Measurements from ENCODE around the gene HLCS. TPM values are rescaled to one million over a fixed set of nuclear protein-coding genes. Genes with fewer than 3 reads are reported as not detected.

The HLCS gene
- total and polyA plus RNA-seq, 8 donors = 15.9 to 25.3 (median 16.7) TPM

GRCh38 chr21:36734367-36735200 is 231.9 kb downstream of the HLCS start:
- Histone ChIP-seq H3K27me3 (peaks cover 0 to 64% of the 10 kb centered on the region in 2 donors), H3K27ac (no peak overlapping the region), H3K4me3 (no peak overlapping the region), H3K36me3 (no peaks in the 10 kb centered on the region), H3K4me1 (no peaks in the 10 kb centered on the region), H3K9me3 (no peaks in the 10 kb centered on the region)
- intact Hi-C loops (cut with DNase I) = no loop called here
- no peak for ATAC-seq
- TF ChIP-seq, protein P1, sequence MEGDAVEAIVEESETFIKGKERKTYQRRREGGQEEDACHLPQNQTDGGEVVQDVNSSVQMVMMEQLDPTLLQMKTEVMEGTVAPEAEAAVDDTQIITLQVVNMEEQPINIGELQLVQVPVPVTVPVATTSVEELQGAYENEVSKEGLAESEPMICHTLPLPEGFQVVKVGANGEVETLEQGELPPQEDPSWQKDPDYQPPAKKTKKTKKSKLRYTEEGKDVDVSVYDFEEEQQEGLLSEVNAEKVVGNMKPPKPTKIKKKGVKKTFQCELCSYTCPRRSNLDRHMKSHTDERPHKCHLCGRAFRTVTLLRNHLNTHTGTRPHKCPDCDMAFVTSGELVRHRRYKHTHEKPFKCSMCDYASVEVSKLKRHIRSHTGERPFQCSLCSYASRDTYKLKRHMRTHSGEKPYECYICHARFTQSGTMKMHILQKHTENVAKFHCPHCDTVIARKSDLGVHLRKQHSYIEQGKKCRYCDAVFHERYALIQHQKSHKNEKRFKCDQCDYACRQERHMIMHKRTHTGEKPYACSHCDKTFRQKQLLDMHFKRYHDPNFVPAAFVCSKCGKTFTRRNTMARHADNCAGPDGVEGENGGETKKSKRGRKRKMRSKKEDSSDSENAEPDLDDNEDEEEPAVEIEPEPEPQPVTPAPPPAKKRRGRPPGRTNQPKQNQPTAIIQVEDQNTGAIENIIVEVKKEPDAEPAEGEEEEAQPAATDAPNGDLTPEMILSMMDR (IDR thresholded peaks at IDR 0.05) = no peak
- no peak for DNase-seq

DNA sequence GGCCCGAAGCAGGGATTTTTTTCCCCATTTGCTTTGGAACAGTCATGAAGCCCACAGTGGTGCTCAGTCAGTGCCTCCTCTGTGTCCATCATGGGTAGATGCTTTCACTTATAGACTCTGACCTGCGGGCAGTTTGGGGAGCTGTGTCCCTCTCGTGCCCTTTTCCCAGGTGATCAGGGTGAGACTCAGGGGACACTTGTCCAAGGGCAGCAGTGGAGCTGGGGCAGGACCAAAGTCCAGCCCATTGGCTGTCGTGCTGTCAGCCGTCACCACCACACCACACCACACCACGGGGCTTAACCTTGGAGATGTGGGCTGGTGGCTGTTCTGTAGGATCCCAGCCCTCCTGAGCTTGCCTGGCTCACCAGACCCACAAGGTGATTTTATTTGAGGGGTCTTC is 232.6 kb downstream of the HLCS start:
- TF ChIP-seq, protein P1 (IDR thresholded peaks at IDR 0.05) = no peak
- peaks cover 0 to 69% of the 10 kb centered on the region in 2 donors for H3K27me3 ChIP-seq

GRCh38 chr21:36732761-36733160 is 233.7 kb downstream of the HLCS start:
- no peak overlapping the region for H3K27ac ChIP-seq
- H3K36me3 ChIP-seq = no peaks in the 10 kb centered on the region
- DNase-seq = no peak
- no peaks in the 10 kb centered on the region for H3K4me1 ChIP-seq
- H3K4me3 ChIP-seq = no peak overlapping the region
- no peaks in the 10 kb centered on the region for H3K9me3 ChIP-seq
- intact Hi-C loops (cut with DNase I) = no loop called here
- peaks cover 0 to 67% of the 10 kb centered on the region in 2 donors for H3K27me3 ChIP-seq
- ATAC-seq = no peak
- TF ChIP-seq, protein P1 (IDR thresholded peaks at IDR 0.05) = no peak

More for the DNA sequence above, 232.6 kb downstream of the HLCS start:
- no peak overlapping the region for H3K27ac ChIP-seq
- no peaks in the 10 kb centered on the region for H3K36me3 ChIP-seq
- intact Hi-C loops (cut with DNase I) = no loop called here
- no peak overlapping the region for H3K4me3 ChIP-seq
- ATAC-seq = no peak
- DNase-seq = no peak
- no peaks in the 10 kb centered on the region for H3K4me1 ChIP-seq
- no peaks in the 10 kb centered on the region for H3K9me3 ChIP-seq

- TF ChIP-seq, protein P1 (IDR thresholded peaks at IDR 0.05) = no peak
- peaks cover 0 to 64% of the 10 kb centered on the region in 2 donors for H3K27me3 ChIP-seq
- H3K27ac ChIP-seq = no peak overlapping the region
- intact Hi-C loops (cut with DNase I) = no loop called here
- no peaks in the 10 kb centered on the region for H3K9me3 ChIP-seq
- ATAC-seq = no peak
- H3K36me3 ChIP-seq = no peaks in the 10 kb centered on the region
- H3K4me1 ChIP-seq = no peaks in the 10 kb centered on the region
- no peak overlapping the region for H3K4me3 ChIP-seq
- DNase-seq = no peak
These were observed 234.3 kb downstream of the HLCS start for GRCh38 chr21:36732217-36732616.
